MM.1S (cell line): ENCODE measurements around the gene ERICH4.

ENCODE experiments used
- EZH2 ChIP-seq: fragments of 300-600 bp; sonication (generic); optimal IDR thresholded peaks from 2 replicates; pipeline ENCODE3; 2017; ENCODE audit warnings: low read depth, mild to moderate bottlenecking, antibody characterized with exemption, low read length, mixed read lengths
- EZH2phosphoT487 ChIP-seq: fragments of 300-600 bp; sonication (generic); IDR thresholded peaks from 2 replicates; pipeline ENCODE4 v1.6.1; 2018; ENCODE audit warnings: antibody characterized with exemption, low read length
- TF ChIP-seq, protein P1 (sequence below): fragments of 300-600 bp; sonication (generic); IDR thresholded peaks from 2 replicates; pipeline ENCODE4 v1.5.1; 2016; ENCODE audit warnings: antibody characterized with exemption, low read length, mixed read lengths

DNA sequence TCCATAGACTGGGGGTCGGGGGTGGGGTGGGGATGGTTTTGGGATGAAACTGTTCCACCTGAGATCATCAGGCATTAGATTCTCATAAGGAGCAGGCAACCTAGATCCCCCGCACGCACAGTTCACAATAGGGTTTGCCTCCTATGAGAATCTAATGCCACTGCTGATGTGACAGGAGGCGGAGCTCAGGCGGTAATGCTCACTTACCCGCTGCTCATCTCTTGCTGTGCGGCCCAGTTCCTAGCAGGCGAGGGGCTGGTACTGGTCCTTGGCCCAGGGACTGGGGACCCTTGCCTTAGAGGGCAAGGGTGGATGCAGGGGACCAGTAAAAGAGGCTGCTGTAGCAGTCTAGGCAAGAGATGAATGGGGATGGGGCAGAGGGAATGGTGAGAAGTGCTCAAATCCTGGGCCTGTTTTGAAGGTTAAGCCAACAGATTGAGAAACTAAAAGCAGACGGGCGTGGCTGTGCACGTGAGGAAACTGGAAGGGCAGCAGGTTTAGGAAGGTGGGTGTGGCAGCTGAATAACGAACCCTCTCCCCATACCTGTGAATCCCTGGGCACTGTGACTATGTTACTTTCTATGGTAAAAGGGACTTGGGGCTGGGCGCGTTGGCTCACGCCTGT lies 1.5 kb upstream of the ERICH4 start:
- TF ChIP-seq, protein P1, sequence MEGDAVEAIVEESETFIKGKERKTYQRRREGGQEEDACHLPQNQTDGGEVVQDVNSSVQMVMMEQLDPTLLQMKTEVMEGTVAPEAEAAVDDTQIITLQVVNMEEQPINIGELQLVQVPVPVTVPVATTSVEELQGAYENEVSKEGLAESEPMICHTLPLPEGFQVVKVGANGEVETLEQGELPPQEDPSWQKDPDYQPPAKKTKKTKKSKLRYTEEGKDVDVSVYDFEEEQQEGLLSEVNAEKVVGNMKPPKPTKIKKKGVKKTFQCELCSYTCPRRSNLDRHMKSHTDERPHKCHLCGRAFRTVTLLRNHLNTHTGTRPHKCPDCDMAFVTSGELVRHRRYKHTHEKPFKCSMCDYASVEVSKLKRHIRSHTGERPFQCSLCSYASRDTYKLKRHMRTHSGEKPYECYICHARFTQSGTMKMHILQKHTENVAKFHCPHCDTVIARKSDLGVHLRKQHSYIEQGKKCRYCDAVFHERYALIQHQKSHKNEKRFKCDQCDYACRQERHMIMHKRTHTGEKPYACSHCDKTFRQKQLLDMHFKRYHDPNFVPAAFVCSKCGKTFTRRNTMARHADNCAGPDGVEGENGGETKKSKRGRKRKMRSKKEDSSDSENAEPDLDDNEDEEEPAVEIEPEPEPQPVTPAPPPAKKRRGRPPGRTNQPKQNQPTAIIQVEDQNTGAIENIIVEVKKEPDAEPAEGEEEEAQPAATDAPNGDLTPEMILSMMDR: no peak
- TF ChIP-seq EZH2 (no peak), EZH2phosphoT487 (no peak)
